Neural progenitor cell (in vitro differentiated cells): ENCODE results near the gene GALNT2. TPM values are rescaled to one million over a fixed set of nuclear protein-coding genes. Genes with fewer than 3 reads are reported as not detected.

ENCODE experiments used
- DNase-seq: peaks from one replicate; pipeline ENCODE4 v3.0.0-alpha.2; 2016; ENCODE audit warnings: low spot score
- H2AFZ ChIP-seq: fragments of 200-600 bp; sonication (generic); replicated peaks from 2 replicates; pipeline ENCODE4 v1.6.1; 2016; ENCODE audit warnings: antibody characterized with exemption
- H3F3A ChIP-seq: fragments of 200-600 bp; sonication (generic); 2 replicates; pipeline ENCODE4 v1.6.1; 2016; ENCODE audit warnings: antibody characterized with exemption, low read depth
- H3K27ac ChIP-seq: fragments of 200-600 bp; sonication (generic); 2 replicates; pipeline ENCODE4 v1.5.1; 2016; ENCODE audit warnings: mild to moderate bottlenecking
- H3K27me3 ChIP-seq: fragments of 200-600 bp; sonication (generic); 2 replicates; pipeline ENCODE4 v1.6.1; 2016; ENCODE audit warnings: mild to moderate bottlenecking, moderate library complexity
- H3K36me3 ChIP-seq: fragments of 200-600 bp; sonication (generic); 2 replicates; pipeline ENCODE4 v1.5.1; 2016
- H3K4me1 ChIP-seq: fragments of 200-600 bp; sonication (generic); 2 replicates; pipeline ENCODE4 v1.6.1; 2016; ENCODE audit warnings: mixed run types
- H3K4me2 ChIP-seq: fragments of 200-600 bp; sonication (generic); 2 replicates; pipeline ENCODE4 v1.6.1; 2016
- H3K4me3 ChIP-seq: fragments of 200-600 bp; sonication (generic); 2 replicates; pipeline ENCODE4 v1.5.1; 2016
- H3K79me2 ChIP-seq: fragments of 200-600 bp; sonication (generic); 2 replicates; pipeline ENCODE4 v1.6.1; 2016; ENCODE audit warnings: low read depth
- H3K9ac ChIP-seq: fragments of 200-600 bp; sonication (generic); 2 replicates; pipeline ENCODE4 v1.6.1; 2016
- H3K9me3 ChIP-seq: fragments of 200-600 bp; sonication (generic); 2 replicates; pipeline ENCODE4 v1.5.1; 2016; ENCODE audit warnings: low read depth
- H4K20me1 ChIP-seq: fragments of 200-600 bp; sonication (generic); 2 replicates; pipeline ENCODE4 v1.6.1; 2016; ENCODE audit warnings: low read depth
- H3K27ac Mint-ChIP-seq: 3 replicates; pipeline ENCODE4 v1.8.0; 2021; ENCODE audit warnings: mixed read lengths
- H3K27me3 Mint-ChIP-seq: 2 replicates; pipeline ENCODE4 v1.8.0; 2022; ENCODE audit warnings: low read depth, mild to moderate bottlenecking, inconsistent platforms, moderate library complexity, mixed read lengths; ENCODE audit not compliant: insufficient read depth
- H3K36me3 Mint-ChIP-seq: 3 replicates; pipeline ENCODE4 v1.8.0; 2021; ENCODE audit warnings: mixed read lengths
- H3K4me1 Mint-ChIP-seq: 3 replicates; pipeline ENCODE4 v1.8.0; 2021; ENCODE audit warnings: mixed read lengths
- H3K4me3 Mint-ChIP-seq: 3 replicates; pipeline ENCODE4 v1.8.0; 2021; ENCODE audit warnings: mild to moderate bottlenecking, moderate library complexity, mixed read lengths
- H3K9me3 Mint-ChIP-seq: 3 replicates; pipeline ENCODE4 v1.8.0; 2020; ENCODE audit warnings: mixed read lengths
- CTCF ChIP-seq: fragments of 200-600 bp; sonication (generic); IDR thresholded peaks from 2 replicates; pipeline ENCODE4 v1.5.1; 2017; ENCODE audit warnings: antibody characterized with exemption, mild to moderate bottlenecking
- EZH2 ChIP-seq: fragments of 200-600 bp; sonication (generic); IDR thresholded peaks from 2 replicates; pipeline ENCODE4 v1.6.1; 2017; ENCODE audit warnings: antibody characterized with exemption, mild to moderate bottlenecking, moderate library complexity
- EZH2phosphoT487 ChIP-seq: fragments of 200-600 bp; sonication (generic); IDR thresholded peaks from 2 replicates; pipeline ENCODE4 v1.6.1; 2017; ENCODE audit warnings: antibody characterized with exemption
- total RNA-seq: library from RNA; depleted of rRNA; stranded (reverse); fragments of >200 nt; gene quantifications from 2 replicates; pipeline ENCODE4 v1.2.3, GENCODE V29; 2015; ENCODE audit warnings: low replicate concordance

Gene GALNT2
- total RNA-seq, 1 donor from 2014 or later, result 37.6 TPM

- Mint-ChIP-seq H3K4me3 (no peak overlapping the region), H3K27ac (no peak overlapping the region), H3K9me3 (peaks cover 8% of the 10 kb centered on the region), H3K36me3 (no peaks in the 10 kb centered on the region), H3K4me1 (no peaks in the 10 kb centered on the region), H3K27me3 (peaks cover 3% of the 10 kb centered on the region)
- H3K9ac ChIP-seq, result no peak overlapping the region
- H3K4me1 ChIP-seq, result no peaks in the 10 kb centered on the region
- TF ChIP-seq CTCF (no peak), EZH2 (no peak), EZH2phosphoT487 (no peak)
- H3K36me3 ChIP-seq, result no peaks in the 10 kb centered on the region
- H3K9me3 ChIP-seq, result no peaks in the 10 kb centered on the region
- H3K27ac ChIP-seq, result no peak overlapping the region
- no peak for DNase-seq
- H3K27me3 ChIP-seq, result peaks cover 26% of the 10 kb centered on the region
- no peaks in the 10 kb centered on the region for H3K79me2 ChIP-seq
- H2AFZ ChIP-seq, result no peak overlapping the region
- H4K20me1 ChIP-seq, result no peaks in the 10 kb centered on the region
- no peak overlapping the region for H3K4me2 ChIP-seq
- H3K4me3 ChIP-seq, result no peak overlapping the region
- no peaks in the 10 kb centered on the region for H3F3A ChIP-seq
Observed at GRCh38 chr1:230025686-230026085, 41.4 kb upstream of the GALNT2 start.

- Histone ChIP-seq H3K4me1 (no peaks in the 10 kb centered on the region), H3K9ac (no peak overlapping the region), H3K4me2 (no peak overlapping the region), H4K20me1 (no peaks in the 10 kb centered on the region), H2AFZ (no peak overlapping the region), H3K9me3 (no peaks in the 10 kb centered on the region), H3K79me2 (no peaks in the 10 kb centered on the region), H3K36me3 (no peaks in the 10 kb centered on the region), H3K4me3 (no peak overlapping the region), H3K27ac (no peak overlapping the region), H3F3A (no peaks in the 10 kb centered on the region), H3K27me3 (peaks cover 22% of the 10 kb centered on the region)
- H3K4me3 Mint-ChIP-seq, result no peak overlapping the region
- DNase-seq, result no peak
- no peak for TF ChIP-seq EZH2phosphoT487
- no peaks in the 10 kb centered on the region for H3K36me3 Mint-ChIP-seq
- H3K27me3 Mint-ChIP-seq, result peaks cover 3% of the 10 kb centered on the region
- peaks cover 8% of the 10 kb centered on the region for H3K9me3 Mint-ChIP-seq
- no peak overlapping the region for H3K27ac Mint-ChIP-seq
- H3K4me1 Mint-ChIP-seq, result no peaks in the 10 kb centered on the region
Observed at GRCh38 chr1:230026139-230026538, 40.9 kb upstream of the GALNT2 start.

- Histone ChIP-seq H3K4me2 (no peak overlapping the region), H3F3A (no peaks in the 10 kb centered on the region), H3K9ac (no peak overlapping the region), H3K4me3 (no peak overlapping the region), H3K36me3 (no peaks in the 10 kb centered on the region), H3K79me2 (no peaks in the 10 kb centered on the region), H3K9me3 (no peaks in the 10 kb centered on the region), H3K27me3 (peaks cover 18% of the 10 kb centered on the region), H4K20me1 (no peaks in the 10 kb centered on the region), H3K27ac (no peak overlapping the region), H3K4me1 (no peaks in the 10 kb centered on the region), H2AFZ (no peak overlapping the region)
- TF ChIP-seq CTCF (no peak), EZH2 (no peak), EZH2phosphoT487 (no peak)
- Mint-ChIP-seq H3K27ac (no peak overlapping the region), H3K4me1 (no peaks in the 10 kb centered on the region), H3K27me3 (peaks cover 3% of the 10 kb centered on the region), H3K4me3 (no peak overlapping the region), H3K9me3 (peaks cover 8% of the 10 kb centered on the region), H3K36me3 (no peaks in the 10 kb centered on the region)
- no peak for DNase-seq
Observed at GRCh38 chr1:230026572-230026971, 40.5 kb upstream of the GALNT2 start.

GRCh38 chr1:230028602-230029223 lies 38.3 kb upstream of the GALNT2 start:
- H3K36me3 Mint-ChIP-seq, result no peaks in the 10 kb centered on the region
- H3K9me3 Mint-ChIP-seq, result peaks cover 8% of the 10 kb centered on the region
- H4K20me1 ChIP-seq, result no peaks in the 10 kb centered on the region
- H3K4me1 ChIP-seq, result no peaks in the 10 kb centered on the region
- H3K27me3 ChIP-seq, result no peaks in the 10 kb centered on the region
- no peaks in the 10 kb centered on the region for H3K4me1 Mint-ChIP-seq
- no peaks in the 10 kb centered on the region for H3K9me3 ChIP-seq
- no peak for TF ChIP-seq EZH2
- no peak for TF ChIP-seq CTCF
- TF ChIP-seq EZH2phosphoT487, result no peak
- no peak for DNase-seq
- H3K27ac Mint-ChIP-seq, result no peak overlapping the region
- H3K27ac ChIP-seq, result no peak overlapping the region
- H3K9ac ChIP-seq, result no peak overlapping the region
- H3K36me3 ChIP-seq, result no peaks in the 10 kb centered on the region
- H2AFZ ChIP-seq, result no peak overlapping the region
- no peak overlapping the region for H3K4me3 ChIP-seq
- no peak overlapping the region for H3K4me3 Mint-ChIP-seq
- peaks cover 3% of the 10 kb centered on the region for H3K27me3 Mint-ChIP-seq
- H3F3A ChIP-seq, result no peaks in the 10 kb centered on the region
- H3K4me2 ChIP-seq, result no peak overlapping the region
- no peaks in the 10 kb centered on the region for H3K79me2 ChIP-seq
